Activated CD8-positive, alpha-beta T cell treated with anti-CD3 and anti-CD28 coated beads for 36 hours (primary cell): Measurements from ENCODE around the gene ETNK2. TPM values are rescaled to one million over a fixed set of nuclear protein-coding genes. Genes with fewer than 3 reads are reported as not detected.

Source experiments
- ATAC-seq: fragments of 200-7000 bp; cut with Tn5 transposase; one replicate; pipeline ENCODE4 v1.10.0; 2021; ENCODE audit warnings: mild to moderate bottlenecking, moderate library complexity
- CTCF ChIA-PET: fragments of 350-600 bp; sonication (Branson Sonifier 250); formaldehyde crosslinking; loops from one replicate; lab custom pipeline; 2021; ENCODE audit warnings: antibody characterized with exemption; lab: Charles Lee
- POLR2A ChIA-PET: fragments of 350-600 bp; sonication (Branson Sonifier 250); formaldehyde crosslinking; loops from one replicate; lab custom pipeline; 2021; ENCODE audit warnings: antibody characterized with exemption; lab: Charles Lee
- DNase-seq: peaks from one replicate; pipeline ENCODE4 v3.0.0-alpha.2; 2020
- H3K27ac Mint-ChIP-seq: one replicate; pipeline ENCODE4 v1.8.0; 2021; ENCODE audit warnings: mild to moderate bottlenecking, mixed read lengths
- H3K27me3 Mint-ChIP-seq: one replicate; pipeline ENCODE4 v1.8.0; 2021; ENCODE audit warnings: mixed read lengths
- H3K36me3 Mint-ChIP-seq: one replicate; pipeline ENCODE4 v1.8.0; 2021; ENCODE audit warnings: low read depth, mixed read lengths
- H3K4me1 Mint-ChIP-seq: one replicate; pipeline ENCODE4 v1.8.0; 2021; ENCODE audit warnings: low read depth, mixed read lengths
- H3K4me3 Mint-ChIP-seq: one replicate; pipeline ENCODE4 v1.8.0; 2021; ENCODE audit warnings: mild to moderate bottlenecking, moderate library complexity, mixed read lengths
- H3K9me3 Mint-ChIP-seq: one replicate; pipeline ENCODE4 v1.8.0; 2021; ENCODE audit warnings: mixed read lengths
- intact Hi-C: fragments of 100-400 bp; cut with micrococcal nuclease; formaldehyde crosslinking; loops from one replicate; pipeline ENCODE4 v1.10.0; 2022
- total RNA-seq, 2 experiments: library from RNA; stranded (reverse); gene quantifications; one replicate each; pipeline ENCODE4 v1.2.3, GENCODE V29; 2021
- TF ChIP-seq, protein P1 (sequence below): fragments of 200-600 bp; IDR thresholded peaks from one replicate; pipeline ENCODE4 v1.8.0; 2022; ENCODE audit warnings: antibody characterized with exemption, mild to moderate bottlenecking

The ETNK2 gene
- total RNA-seq, 2 experiments from 2014 or later: 1.3 to 1.4 TPM

DNA sequence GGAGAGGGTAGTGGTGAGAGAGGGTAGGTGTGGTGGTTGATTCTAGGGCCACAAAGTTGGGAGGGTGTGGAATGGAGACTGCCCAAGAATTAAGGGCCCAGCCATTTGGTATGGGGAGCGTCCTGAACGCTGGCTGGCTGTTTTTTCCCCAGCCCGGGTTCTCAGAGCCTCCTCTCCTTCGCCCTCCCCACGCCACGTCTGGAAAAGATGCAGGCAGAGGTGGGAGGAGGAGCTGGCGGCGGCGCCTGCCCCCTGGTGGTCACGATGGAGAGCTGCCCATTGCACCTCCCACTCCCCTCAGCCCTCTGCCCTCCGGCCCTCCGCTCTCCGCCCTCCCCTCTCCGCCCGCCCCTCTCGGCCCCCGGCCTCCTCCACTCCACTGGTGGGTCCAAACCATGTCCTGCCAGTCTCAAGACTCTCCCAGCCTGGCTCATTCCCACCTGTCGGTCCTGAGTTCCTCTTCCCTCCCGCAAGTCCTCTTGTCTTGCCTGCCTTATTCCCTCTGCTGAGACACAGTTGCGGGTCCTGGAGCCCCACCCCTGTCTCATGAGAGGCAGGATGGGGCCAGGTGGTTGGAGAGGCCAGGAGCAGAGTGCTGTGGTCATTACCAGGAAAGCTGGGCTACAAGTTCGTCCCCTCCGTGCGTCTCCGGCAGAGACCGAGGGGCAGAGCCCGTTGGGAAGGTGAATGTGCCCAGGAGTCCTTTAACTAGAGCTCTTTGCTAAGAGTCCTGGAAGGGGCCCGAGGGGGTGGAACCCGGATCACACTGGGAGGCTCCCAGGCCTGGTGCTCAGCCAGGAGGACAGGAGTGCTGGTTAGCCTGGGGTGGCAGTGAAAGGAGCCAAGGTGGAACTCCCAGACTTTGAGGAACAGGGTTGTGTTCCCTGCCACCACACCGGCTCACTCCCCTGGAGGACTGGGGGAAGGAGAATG lies 22.6 kb downstream of the ETNK2 start:
- Mint-ChIP-seq H3K27me3 (no peaks in the 10 kb centered on the region), H3K4me1 (peaks cover 5% of the 10 kb centered on the region), H3K9me3 (no peaks in the 10 kb centered on the region), H3K36me3 (no peaks in the 10 kb centered on the region), H3K4me3 (peak overlapping the region; percentile 12), H3K27ac (no peak overlapping the region)
- DNase-seq (peak; percentile 64), ATAC-seq (peak; percentile 90)
- TF ChIP-seq, protein P1, sequence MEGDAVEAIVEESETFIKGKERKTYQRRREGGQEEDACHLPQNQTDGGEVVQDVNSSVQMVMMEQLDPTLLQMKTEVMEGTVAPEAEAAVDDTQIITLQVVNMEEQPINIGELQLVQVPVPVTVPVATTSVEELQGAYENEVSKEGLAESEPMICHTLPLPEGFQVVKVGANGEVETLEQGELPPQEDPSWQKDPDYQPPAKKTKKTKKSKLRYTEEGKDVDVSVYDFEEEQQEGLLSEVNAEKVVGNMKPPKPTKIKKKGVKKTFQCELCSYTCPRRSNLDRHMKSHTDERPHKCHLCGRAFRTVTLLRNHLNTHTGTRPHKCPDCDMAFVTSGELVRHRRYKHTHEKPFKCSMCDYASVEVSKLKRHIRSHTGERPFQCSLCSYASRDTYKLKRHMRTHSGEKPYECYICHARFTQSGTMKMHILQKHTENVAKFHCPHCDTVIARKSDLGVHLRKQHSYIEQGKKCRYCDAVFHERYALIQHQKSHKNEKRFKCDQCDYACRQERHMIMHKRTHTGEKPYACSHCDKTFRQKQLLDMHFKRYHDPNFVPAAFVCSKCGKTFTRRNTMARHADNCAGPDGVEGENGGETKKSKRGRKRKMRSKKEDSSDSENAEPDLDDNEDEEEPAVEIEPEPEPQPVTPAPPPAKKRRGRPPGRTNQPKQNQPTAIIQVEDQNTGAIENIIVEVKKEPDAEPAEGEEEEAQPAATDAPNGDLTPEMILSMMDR: peak; percentile 95
- ChIA-PET CTCF (interaction anchor here (0.6 to 5.5 kb wide), 43 partner anchors 9 to 862 kb away, joined by 3 to 67 read pairs (median 4); partner anchors contain the start of genes ETNK2 and LAX1), POLR2A (interaction anchor here (1.1 to 1.4 kb wide), 3 partner anchors 40 to 268 kb away, joined by 3 to 5 read pairs (median 4); no protein-coding TSS in a partner anchor)
- intact Hi-C loops: loop anchor here (1.0 kb wide), 1 partner anchor 268 kb away; the partner anchor contains the start of gene SNRPE

DNA sequence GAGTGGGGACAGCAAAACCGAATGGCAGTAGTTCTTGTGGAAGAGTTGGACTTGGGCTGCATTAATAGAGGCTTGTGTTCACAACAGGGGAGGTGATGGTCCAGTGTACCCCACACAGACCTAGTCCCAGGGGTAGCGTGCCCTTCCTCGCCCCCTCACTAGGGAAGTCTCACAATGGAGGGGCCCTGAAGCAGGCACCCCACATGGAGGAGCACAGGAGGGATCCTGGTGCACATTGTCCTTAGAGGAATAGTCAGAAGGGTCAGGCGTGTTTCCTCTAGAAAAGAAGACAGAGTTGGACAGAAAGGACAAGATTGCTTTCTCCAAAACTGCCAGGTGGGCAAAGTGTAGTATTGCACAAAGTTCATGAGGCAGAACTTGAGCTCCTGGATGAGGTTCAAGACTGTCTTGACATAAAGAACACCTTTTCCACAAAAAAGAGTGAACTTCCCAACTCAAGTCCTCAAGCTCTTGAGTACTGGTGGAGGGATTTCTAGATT lies 23.3 kb downstream of the ETNK2 start:
- ATAC-seq (peak; percentile 40), DNase-seq (no peak)
- no peak overlapping the region for H3K27ac Mint-ChIP-seq
- intact Hi-C loops: no loop called here
- H3K27me3 Mint-ChIP-seq: no peaks in the 10 kb centered on the region
- CTCF ChIA-PET: interaction anchor here (0.6 to 5.5 kb wide), 41 partner anchors 8 to 861 kb away, joined by 3 to 67 read pairs (median 4); partner anchors contain the start of gene ETNK2
- peaks cover 5% of the 10 kb centered on the region for H3K4me1 Mint-ChIP-seq
- H3K36me3 Mint-ChIP-seq: no peaks in the 10 kb centered on the region
- TF ChIP-seq, protein P1: no peak
- no peaks in the 10 kb centered on the region for H3K9me3 Mint-ChIP-seq
- POLR2A ChIA-PET: interaction anchor here (1.3 to 1.4 kb wide), 2 partner anchors 39 to 268 kb away, joined by 3 to 4 read pairs; no protein-coding TSS in a partner anchor
- no peak overlapping the region for H3K4me3 Mint-ChIP-seq

DNA sequence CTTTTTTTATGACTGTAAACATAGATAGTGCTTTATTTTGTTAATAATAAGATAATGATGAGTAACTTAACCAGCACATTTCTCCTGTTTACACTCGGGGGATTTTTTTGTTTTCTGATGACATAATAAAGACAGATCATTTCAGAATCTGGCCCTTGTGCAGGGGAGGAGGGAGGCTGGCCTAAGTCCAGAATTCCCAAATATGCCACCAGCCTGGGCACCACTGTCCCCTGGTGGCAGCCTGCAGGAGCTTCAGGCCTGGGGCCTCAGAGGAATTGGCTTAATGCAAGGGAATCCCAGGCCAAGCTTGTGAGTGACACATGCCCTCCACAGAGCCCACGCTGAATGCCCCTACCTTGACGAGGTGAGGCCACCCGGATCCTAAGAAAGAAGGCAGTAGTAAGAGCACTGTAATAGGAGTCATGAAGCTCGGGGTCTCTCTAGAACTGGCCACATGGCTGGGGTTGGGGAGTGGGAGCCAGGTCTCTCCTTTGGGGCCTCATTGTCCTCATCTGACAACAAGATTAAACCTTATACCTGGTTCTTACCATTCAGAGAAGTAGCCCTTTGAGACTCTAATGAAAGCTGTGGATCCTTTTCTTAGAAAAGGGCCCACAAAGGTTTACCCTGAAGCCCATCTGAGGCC lies 24.1 kb downstream of the ETNK2 start:
- Mint-ChIP-seq H3K4me3 (no peak overlapping the region), H3K4me1 (peaks cover 5% of the 10 kb centered on the region), H3K27ac (no peak overlapping the region), H3K36me3 (no peaks in the 10 kb centered on the region), H3K9me3 (no peaks in the 10 kb centered on the region), H3K27me3 (no peaks in the 10 kb centered on the region)
- POLR2A ChIA-PET: no interaction called here
- TF ChIP-seq, protein P1: peak; percentile 53
- ATAC-seq: no peak
- DNase-seq: peak; percentile 35
- intact Hi-C loops: no loop called here
- CTCF ChIA-PET: interaction anchor here (0.9 to 5.5 kb wide), 15 partner anchors 12 to 303 kb away, joined by 3 to 67 read pairs (median 7); no protein-coding TSS in a partner anchor

DNA sequence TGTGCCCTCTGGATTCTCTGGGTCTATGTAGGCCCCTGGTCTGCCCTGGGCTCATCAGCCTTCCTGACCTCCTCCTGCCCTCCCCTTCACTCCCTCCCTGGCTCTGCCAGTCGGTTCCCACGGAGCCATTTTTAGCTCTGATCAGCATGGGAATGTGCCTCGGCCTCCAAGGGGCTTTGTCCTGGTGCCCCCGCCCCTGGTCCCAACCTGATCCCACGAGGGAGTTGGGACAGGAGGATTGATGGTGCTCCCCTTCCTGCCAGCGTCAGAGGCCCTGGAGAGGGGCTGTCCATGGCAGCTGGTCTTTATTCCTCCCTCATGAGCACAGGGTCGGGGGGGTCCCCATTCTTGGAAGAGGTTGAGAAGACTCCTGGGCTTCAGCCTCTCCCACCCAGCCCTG lies 24.9 kb downstream of the ETNK2 start:
- no peaks in the 10 kb centered on the region for H3K9me3 Mint-ChIP-seq

More for the DNA sequence above, 24.9 kb downstream of the ETNK2 start:
- H3K4me3 Mint-ChIP-seq: no peak overlapping the region
- H3K36me3 Mint-ChIP-seq: no peaks in the 10 kb centered on the region
- peaks cover 5% of the 10 kb centered on the region for H3K4me1 Mint-ChIP-seq
- no peaks in the 10 kb centered on the region for H3K27me3 Mint-ChIP-seq
- intact Hi-C loops: no loop called here
- H3K27ac Mint-ChIP-seq: no peak overlapping the region
- no peak for DNase-seq
- TF ChIP-seq, protein P1: no peak
- ChIA-PET CTCF (interaction anchor here (0.6 to 5.5 kb wide), 5 partner anchors 18 to 1136 kb away, joined by 4 to 67 read pairs (median 26); no protein-coding TSS in a partner anchor), POLR2A (no interaction called here)
- no peak for ATAC-seq
